ENCODE results near the gene ALG12. TPM values are rescaled to one million over a fixed set of nuclear protein-coding genes. Genes with fewer than 3 reads are reported as not detected.
A peak's percentile ranks its signal among the peaks of the same experiment; 100 is the strongest.

The ALG12 gene
- total RNA-seq, 1 donor from 2014 or later, result 30.0 TPM

DNA sequence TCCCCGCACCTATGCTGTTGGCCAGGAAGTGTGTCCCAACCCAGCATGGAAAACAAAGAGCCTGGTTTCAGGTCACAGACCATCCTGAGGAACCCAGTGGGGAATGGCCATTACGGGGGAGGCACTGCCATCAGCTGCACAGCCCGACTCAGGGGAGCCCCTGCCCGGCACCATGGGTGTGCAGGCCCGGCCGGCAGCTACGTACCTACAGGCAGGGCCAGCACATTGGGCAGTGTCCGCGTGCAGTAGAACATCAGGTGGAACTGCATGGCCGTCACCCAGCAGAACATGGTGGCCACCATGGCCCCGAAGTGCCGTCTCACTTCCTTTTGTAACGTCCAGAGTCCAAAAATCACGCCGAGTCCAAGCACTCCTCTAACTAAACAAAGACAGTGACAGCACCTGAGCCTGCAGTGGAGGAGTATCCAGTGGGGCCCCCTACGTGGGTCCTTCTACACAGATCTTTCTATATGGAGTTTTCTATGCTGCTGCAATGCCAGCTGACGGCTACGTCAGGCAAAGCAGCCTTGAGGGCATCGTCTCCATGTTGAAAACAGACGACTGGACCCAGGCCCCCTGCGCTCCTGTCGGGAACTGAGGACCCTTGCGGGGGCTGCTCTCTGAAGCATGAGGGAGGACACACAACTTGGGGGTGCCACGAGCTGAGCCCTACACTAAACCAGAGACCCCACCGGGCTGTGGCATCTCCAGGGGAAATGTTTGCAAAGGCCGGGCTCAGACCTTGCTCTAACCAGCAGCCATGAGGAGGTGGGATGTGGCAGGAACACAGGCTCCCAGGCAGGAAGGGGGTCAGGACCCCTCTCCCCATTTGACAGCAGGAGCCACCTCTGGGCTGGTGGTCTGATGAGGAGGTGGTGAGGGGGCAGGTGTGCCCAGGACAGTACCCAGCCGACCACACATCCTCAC lies 7.7 kb downstream of the ALG12 start:
- no peaks in the 10 kb centered on the region for H3K4me1 Mint-ChIP-seq (ENCODE audit: unreplicated experiment)
- no peak for DNase-seq (ENCODE audit: extremely low spot score, unreplicated experiment)
- no peaks in the 10 kb centered on the region for H3K9me3 Mint-ChIP-seq
- TF ChIP-seq, protein P1, sequence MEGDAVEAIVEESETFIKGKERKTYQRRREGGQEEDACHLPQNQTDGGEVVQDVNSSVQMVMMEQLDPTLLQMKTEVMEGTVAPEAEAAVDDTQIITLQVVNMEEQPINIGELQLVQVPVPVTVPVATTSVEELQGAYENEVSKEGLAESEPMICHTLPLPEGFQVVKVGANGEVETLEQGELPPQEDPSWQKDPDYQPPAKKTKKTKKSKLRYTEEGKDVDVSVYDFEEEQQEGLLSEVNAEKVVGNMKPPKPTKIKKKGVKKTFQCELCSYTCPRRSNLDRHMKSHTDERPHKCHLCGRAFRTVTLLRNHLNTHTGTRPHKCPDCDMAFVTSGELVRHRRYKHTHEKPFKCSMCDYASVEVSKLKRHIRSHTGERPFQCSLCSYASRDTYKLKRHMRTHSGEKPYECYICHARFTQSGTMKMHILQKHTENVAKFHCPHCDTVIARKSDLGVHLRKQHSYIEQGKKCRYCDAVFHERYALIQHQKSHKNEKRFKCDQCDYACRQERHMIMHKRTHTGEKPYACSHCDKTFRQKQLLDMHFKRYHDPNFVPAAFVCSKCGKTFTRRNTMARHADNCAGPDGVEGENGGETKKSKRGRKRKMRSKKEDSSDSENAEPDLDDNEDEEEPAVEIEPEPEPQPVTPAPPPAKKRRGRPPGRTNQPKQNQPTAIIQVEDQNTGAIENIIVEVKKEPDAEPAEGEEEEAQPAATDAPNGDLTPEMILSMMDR (conservative IDR thresholded peaks at IDR 0.05), result no peak
- no peaks in the 10 kb centered on the region for H3K27me3 Mint-ChIP-seq
- H3K27ac Mint-ChIP-seq, result no peak overlapping the region
- H3K4me3 Mint-ChIP-seq, result no peak overlapping the region
- H3K36me3 Mint-ChIP-seq, result peaks cover 10% of the 10 kb centered on the region

DNA sequence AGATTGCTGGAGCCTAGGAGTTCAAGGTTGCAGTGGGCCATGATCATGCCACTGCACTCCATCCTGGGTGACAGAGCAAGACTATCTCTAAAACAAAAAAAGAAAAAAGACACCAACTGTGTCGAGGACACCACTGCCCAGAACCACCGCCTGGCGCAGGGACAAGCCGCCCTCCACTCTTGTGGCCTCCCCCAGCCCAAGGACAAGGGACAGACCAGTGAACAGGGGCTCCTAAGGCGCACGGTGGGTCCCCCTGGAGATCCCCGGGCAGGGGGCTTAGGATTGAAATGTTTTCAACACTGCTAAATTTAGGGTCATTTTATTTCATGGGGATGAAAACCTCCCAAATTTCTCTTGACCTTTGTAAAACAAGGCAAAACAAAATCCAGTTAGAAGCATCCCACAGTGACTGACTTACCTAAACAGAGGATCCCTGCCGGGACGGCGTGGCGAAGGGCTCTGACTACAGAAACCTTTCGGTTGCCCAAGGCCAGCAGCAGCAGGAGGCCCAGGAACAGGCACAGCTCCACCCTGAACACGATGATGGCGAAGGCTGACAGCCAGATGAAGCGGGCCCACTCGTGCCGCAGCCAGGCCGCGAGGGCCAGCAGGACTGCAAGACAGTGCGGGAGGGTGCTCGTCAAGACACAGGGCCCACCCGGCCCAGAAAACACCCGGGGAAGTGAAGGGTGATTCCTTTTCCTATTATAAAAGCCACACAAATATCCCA lies 8.6 kb downstream of the ALG12 start:
- Mint-ChIP-seq H3K27ac (no peak overlapping the region), H3K4me1 (ENCODE audit: unreplicated experiment) (no peaks in the 10 kb centered on the region), H3K9me3 (no peaks in the 10 kb centered on the region), H3K36me3 (peaks cover 13% of the 10 kb centered on the region), H3K4me3 (no peak overlapping the region), H3K27me3 (no peaks in the 10 kb centered on the region)
- TF ChIP-seq, protein P1 (conservative IDR thresholded peaks at IDR 0.05), result no peak
- DNase-seq (ENCODE audit: extremely low spot score, unreplicated experiment), result no peak

DNA sequence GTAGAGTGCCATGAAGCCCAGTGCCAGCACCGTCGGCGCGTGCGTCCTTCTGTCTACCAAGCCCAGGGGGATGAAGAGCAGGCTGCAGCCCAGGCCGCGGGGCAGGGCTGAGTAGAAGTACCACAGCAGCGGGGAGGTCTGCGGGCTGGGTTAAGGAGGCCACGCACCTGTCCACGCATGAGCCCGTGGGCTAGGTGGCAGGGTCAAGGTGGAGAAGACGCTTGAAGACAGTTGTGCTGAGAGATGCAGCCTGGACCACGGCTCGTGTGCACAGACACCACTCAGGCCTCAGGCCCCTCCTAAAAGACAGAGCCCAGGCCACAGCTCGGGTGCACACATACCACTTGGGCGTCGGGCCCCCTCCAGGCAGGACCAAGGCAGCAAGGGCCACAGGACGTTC lies 10.4 kb downstream of the ALG12 start:
- H3K4me1 Mint-ChIP-seq (ENCODE audit: unreplicated experiment), result no peaks in the 10 kb centered on the region
- no peak for DNase-seq (ENCODE audit: extremely low spot score, unreplicated experiment)
- no peaks in the 10 kb centered on the region for H3K27me3 Mint-ChIP-seq

DNA sequence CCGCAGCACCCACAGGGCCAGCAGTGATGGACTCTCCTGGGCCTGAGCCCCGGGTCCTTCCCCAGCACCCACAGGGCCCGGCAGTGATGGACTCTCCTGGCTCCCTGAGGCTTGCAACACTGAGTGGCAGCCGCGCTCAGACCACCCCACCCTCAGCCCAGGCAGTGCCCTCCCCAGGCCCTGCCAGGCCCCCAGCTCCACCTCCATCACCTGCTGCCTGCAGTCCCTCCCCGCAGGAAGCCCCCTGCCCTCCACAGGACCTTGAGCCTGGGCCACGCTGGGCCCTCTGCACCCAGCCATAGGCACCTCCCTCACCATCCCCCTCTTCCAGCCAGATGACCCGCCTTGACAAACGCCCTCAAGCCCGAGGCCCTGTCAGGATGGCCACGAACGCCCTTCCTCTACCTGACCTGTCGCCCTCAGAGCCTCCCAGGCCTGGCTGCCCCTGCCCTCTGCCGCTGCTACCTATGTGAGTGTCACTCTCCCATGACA lies 11.4 kb downstream of the ALG12 start:
- TF ChIP-seq, protein P1 (conservative IDR thresholded peaks at IDR 0.05), result no peak
- H3K4me1 Mint-ChIP-seq (ENCODE audit: unreplicated experiment), result no peaks in the 10 kb centered on the region
- peak overlapping the region; percentile 29 for H3K27ac Mint-ChIP-seq

More for the DNA sequence above, 10.4 kb downstream of the ALG12 start:
- Mint-ChIP-seq H3K4me3 (no peak overlapping the region), H3K36me3 (peaks cover 13% of the 10 kb centered on the region), H3K27ac (peak overlapping the region; percentile 29), H3K9me3 (no peaks in the 10 kb centered on the region)
- TF ChIP-seq, protein P1 (conservative IDR thresholded peaks at IDR 0.05), result no peak

DNA sequence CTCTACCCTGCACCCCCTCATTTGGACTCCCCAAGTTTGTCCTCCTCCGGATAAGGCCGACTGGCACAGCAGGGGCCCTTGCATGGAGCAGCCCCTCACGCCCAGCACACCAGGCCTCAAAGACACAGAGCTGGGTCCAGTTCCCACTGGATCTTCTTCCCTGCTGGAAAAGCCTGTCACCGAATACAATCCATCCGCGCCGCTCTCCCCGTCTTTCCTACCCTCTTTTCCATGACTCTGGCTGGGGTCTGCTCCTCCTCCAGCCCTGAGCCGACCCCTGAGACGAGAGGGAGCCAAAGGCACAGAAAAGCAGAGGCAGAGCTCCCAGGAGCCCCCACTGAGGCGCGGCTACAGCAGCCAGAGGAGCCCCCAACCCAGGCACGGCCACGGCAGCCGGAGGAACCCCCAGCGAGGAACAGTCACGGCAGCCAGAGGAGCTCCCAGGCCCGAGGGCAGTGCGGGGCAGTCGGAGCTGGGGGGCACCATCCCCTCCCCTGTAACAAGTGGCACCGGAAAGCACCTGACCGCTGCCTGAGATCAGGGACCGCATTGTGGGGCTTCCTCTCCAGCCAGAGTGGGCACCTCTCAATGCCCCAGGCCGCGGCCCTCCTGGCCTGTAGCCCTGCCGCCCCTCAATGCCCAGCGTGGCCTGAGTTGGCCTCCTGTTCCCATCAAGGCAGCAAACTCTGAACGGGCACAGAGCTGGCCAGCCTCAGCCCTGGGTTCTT lies 12.0 kb downstream of the ALG12 start:
- H3K27ac Mint-ChIP-seq, result no peak overlapping the region

More for the DNA sequence above, 11.4 kb downstream of the ALG12 start:
- Mint-ChIP-seq H3K27me3 (no peaks in the 10 kb centered on the region), H3K9me3 (no peaks in the 10 kb centered on the region), H3K4me3 (no peak overlapping the region), H3K36me3 (peaks cover 15% of the 10 kb centered on the region)
- DNase-seq (ENCODE audit: extremely low spot score, unreplicated experiment), result no peak

More for the DNA sequence above, 12.0 kb downstream of the ALG12 start:
- H3K9me3 Mint-ChIP-seq, result no peaks in the 10 kb centered on the region
- H3K36me3 Mint-ChIP-seq, result peaks cover 21% of the 10 kb centered on the region
- no peaks in the 10 kb centered on the region for H3K4me1 Mint-ChIP-seq (ENCODE audit: unreplicated experiment)
- DNase-seq (ENCODE audit: extremely low spot score, unreplicated experiment), result no peak
- no peak overlapping the region for H3K4me3 Mint-ChIP-seq
- TF ChIP-seq, protein P1 (conservative IDR thresholded peaks at IDR 0.05), result no peak
- H3K27me3 Mint-ChIP-seq, result no peaks in the 10 kb centered on the region
